ENCODE results near the gene VSTM2L.

VSTM2L gene

GRCh38 chr20:37971561-37972127 lies 68.7 kb downstream of the VSTM2L start:
- DNase-seq = no peak

- DNase-seq = no peak
These were observed 69.5 kb downstream of the VSTM2L start for GRCh38 chr20:37972256-37973058.

- DNase-seq = no peak
These were observed 70.4 kb downstream of the VSTM2L start for GRCh38 chr20:37973059-37973910.

GRCh38 chr20:37976887-37977286 lies 74.0 kb downstream of the VSTM2L start:
- peak in 3 of 6 experiments; percentile 4 to 14 (median 6) for DNase-seq

DNA sequence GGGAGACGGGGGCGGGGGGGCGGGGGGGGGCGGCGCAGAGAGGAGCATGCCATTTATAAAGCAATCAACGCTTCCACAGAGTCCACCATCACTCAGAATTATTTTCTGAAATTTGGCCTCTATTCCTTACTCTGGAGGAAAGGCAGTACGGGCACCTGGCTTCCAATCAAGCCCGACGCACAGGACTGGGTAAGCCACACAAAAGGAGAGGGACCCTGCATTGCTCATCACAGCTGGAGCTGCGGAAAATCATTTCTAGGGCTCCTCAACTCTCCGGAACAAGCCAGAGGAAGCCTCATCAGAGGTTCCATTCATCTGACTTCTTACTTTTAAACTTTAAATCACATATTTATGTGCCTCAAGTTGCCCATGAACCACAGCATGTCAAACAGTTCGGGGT lies 74.4 kb downstream of the VSTM2L start:
- no peak for DNase-seq

- no peak for DNase-seq
These were observed 74.9 kb downstream of the VSTM2L start for GRCh38 chr20:37977786-37978185.

- DNase-seq = no peak
These were observed 76.4 kb downstream of the VSTM2L start for GRCh38 chr20:37979021-37979985.

GRCh38 chr20:37980383-37980782 lies 77.5 kb downstream of the VSTM2L start:
- DNase-seq = no peak

GRCh38 chr20:37980876-37981275 lies 77.9 kb downstream of the VSTM2L start:
- DNase-seq = no peak

GRCh38 chr20:37981568-37981967 lies 78.6 kb downstream of the VSTM2L start:
- DNase-seq = no peak

GRCh38 chr20:37983286-37983685 lies 80.4 kb downstream of the VSTM2L start:
- DNase-seq = no peak

GRCh38 chr20:37984018-37984785 lies 81.3 kb downstream of the VSTM2L start:
- no peak for DNase-seq

GRCh38 chr20:37986044-37986858 lies 83.3 kb downstream of the VSTM2L start:
- DNase-seq = no peak

DNA sequence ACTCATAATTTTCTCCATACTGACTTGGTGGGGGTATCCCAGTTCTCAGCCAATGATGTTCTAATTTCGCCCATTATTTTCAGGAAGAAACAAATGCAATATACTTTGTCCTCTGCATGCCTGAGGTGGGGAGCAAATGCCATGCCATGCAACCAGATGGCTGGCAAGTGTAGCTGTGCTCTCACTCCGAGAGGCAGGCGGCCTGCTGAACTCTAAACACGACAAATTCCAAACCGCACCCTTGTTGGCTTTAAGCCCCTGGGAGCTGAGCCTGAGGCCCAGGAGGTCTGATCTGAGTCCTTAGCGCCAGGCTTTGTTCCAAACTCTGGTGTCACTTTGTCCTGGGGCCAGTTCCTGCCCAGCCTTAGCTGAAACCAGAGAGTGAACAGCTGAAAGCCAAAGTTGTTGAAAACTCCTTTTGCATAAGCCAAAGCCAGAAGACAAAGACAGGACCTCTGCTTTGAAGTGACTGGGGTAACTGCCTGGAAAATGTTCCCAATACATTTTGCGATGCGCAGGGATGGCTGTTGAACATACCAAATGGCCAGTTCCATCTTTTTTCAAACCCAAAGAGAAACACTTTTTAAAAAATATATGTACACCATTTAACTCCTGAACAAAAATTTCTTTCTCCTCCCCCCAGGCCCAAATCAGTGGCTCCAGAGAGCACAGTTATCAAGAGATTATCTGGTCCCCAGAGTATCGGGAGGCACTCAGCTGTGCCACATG lies 84.1 kb downstream of the VSTM2L start:
- no peak for DNase-seq

- no peak for DNase-seq
These were observed 84.8 kb downstream of the VSTM2L start for GRCh38 chr20:37987602-37988290.

- no peak for DNase-seq
These were observed 85.5 kb downstream of the VSTM2L start for GRCh38 chr20:37988306-37988954.

GRCh38 chr20:37989601-37990295 lies 86.8 kb downstream of the VSTM2L start:
- DNase-seq = no peak

DNA sequence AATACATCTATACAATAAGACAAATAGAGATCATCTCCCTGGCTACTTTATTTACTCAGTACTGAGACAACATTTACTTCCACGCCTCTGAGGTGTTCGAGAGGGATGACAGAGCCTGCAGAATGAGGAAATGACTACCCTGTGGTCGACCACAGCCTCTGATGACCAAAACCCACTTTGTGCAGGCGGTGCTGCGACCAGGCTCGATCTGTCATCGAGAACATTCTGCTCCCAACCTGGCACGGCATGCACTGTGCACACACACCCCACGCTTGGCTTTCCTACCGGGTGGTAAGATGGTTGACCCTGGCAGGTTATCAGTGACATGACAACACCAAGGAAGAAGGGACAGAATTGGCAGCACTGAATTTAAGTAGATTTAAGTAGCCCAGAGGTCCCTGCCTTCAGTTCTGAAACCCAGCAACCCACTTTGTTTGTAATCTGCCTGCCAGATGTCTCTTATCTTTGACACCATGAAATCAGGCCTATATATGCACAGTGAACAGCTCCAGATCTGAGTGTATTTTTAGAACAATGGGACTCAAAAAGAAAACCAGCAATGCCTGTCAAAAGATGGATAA lies 87.7 kb downstream of the VSTM2L start:
- DNase-seq = no peak
